HG02938 (cell line): Measurements from ENCODE around the gene NEGR1.
A peak's percentile ranks its signal among the peaks of the same experiment; 100 is the strongest.

ENCODE experiments used
- ATAC-seq: cut with Tn5 transposase; IDR thresholded peaks from one replicate; pipeline ENCODE4 v1.9.1; 2021; ENCODE audit warnings: mild to moderate bottlenecking, moderate library complexity; ENCODE audit not compliant: unreplicated experiment

The NEGR1 gene

DNA sequence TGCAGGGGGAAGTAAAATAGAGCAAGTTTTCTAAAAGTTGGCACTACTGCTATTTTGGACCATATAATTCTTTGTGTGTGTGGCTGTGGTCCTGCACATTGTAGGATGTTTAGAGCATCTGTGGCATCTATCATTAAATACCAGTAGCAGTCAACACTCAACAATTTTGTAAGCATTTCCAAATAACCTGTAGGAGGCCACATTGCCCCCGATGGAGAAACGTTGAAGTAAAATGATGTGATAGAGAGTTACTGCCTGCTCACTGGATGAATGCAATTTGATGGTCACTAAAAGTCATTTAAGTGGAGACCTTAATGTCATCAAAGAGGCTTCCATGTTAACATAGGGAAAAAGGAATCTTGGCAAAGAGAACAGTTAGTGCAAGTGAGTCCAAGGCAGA is 560.8 kb downstream of the NEGR1 start:
- ATAC-seq, result no peak

DNA sequence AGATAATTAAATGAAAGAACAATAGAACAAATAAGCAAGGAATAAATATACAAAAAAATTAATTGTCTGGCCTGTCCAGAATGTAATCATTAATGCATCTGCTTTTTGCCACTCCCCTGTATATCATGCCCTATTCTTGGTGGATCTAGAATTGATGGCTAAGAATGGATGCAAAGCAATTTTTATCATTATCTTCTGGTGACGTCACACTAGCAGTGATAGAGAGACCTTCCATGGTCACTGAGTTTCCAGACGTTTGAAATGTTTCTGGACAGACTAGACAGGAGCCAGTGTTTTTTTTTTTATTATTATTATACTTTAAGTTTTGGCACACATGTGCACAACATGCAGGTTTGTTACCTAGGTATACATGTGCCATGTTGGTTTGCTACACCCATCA is 563.0 kb downstream of the NEGR1 start:
- ATAC-seq, result no peak

DNA sequence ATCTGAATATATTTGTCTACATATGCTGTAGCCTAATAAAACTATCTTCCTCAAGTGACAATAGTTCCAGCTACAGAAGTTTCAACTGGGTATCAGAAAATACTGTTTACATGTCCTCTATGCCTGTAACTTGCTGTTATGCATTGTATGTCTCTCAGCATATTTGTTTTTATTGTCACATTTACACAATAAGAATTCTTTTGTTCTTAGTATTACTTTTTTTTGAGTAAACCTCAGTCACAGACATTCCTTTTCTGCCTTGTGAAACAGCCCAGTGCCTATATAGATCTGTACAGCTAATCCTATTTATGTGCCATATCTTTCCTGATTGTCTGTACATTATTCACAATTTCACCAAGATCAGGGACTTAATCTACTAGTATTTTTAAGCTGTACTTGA is 565.2 kb downstream of the NEGR1 start:
- ATAC-seq, result no peak

DNA sequence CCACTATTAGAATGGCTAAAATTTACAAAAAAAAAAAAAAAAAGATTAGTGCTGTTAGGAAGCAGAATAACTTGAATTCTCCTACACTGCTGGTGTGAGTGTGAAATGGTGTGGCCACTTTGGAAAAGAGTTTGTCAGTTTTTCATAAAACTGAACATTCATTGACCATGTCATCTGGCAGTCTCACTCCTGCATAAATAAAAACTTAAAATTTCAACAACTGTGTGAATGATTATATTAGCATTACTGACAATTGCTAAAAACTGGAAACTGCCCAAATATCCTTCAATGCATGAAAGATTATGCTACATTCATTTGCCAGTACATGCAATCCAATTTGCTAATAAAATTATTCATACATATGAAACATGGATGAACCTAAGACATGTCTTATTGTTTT is 570.9 kb downstream of the NEGR1 start:
- no peak for ATAC-seq

DNA sequence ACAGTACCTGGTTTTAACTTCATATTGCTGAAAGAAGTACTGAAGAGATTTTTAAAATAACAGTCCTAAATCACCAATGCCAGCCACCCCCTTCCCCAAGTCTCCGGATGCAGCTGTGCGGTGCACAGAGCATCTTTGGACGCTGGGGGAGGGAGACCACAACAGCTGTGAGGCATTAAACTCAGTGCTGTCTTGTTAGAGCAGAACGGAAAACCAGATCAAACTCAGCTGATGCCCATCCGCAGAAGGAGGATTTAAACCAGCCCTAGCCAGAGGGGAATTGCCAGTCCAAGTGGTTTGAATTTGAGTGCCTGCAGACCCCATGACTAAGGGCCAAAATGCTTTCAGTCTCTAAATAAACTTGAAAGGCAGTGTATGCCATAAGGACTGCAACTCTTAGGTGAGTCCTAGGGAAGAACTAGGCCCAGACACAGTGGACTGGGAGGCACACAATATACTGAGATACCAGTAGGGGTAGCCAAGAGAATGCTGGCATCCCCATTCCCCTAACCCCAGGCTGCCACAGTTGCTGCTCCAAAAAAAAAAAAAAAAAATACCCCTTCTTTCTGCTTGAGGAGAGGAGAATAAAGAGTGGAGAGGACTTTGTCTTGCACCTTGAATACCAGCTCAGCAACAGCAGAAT is 576.2 kb downstream of the NEGR1 start:
- ATAC-seq, result peak; percentile 62

DNA sequence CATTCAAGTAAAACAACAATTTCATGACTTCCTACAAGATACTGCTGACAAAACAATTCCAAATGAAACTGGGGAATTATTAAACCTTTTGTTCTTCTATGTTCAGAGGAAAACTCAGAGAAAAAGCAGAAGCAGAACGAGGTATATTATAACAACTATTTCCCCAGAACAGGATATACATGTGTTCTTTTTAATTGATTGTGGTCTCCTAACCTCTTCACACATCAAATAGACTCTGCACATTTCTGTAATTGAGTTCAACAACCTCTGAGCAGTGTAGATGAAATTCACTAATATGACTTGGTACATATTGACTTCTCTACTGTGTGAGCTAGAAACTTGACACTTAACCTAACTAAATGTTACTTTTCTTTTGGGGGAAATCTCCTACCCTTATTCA is 584.2 kb downstream of the NEGR1 start:
- ATAC-seq, result no peak

DNA sequence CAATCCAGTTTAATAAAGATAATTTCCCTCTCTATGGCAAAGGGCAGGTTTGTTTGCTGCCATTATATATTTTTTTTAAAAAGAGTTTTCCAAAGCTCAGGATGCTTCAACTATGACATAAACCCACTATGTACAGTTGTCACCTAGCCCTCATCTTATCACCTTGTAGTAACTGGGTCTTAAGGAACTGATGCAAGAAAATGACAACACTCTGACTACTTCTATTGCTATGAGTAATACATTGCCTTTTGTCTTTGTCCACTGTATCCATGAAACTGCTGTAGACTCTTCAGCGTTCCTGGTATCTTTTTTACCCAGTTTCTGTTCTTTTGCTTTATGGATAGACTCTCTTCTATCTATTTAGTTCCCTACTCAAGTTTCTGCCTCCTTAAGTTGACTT is 586.5 kb downstream of the NEGR1 start:
- ATAC-seq, result no peak

DNA sequence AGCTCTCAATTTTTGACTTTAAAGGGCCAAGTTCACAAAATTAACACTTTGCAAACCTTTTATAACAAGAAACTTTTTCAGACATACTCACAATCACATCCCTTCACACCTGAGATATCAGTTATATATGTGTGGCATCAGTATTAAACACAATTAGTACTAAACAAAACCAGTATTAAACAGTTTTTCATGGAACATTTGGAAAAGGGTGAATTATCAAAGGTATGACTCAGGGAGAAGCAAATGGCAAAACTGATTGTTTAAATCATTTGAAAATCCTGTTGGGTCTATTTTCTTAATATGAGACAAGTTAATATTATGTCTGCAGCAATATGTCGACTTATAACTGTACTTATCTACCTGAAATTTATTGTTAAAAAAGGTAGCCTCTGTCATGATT is 587.3 kb downstream of the NEGR1 start:
- ATAC-seq, result no peak

DNA sequence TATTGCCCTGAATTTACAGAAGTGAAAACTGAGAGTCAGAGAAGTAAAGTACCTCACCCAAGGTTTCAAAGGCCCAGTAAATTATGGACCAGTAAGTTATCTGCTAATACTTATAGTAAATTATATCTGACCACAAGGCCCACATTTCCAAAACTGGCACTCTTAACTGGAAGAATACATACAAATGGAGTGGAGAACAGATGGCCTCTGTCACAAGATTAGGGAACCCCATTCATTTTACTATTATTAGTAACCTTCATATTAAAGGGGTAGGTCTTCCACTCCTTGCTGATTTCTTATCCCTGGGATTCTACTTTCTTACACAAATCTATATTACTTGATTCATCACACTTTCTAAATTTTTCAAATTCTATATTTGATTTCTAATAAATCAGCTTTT is 588.8 kb downstream of the NEGR1 start:
- no peak for ATAC-seq

DNA sequence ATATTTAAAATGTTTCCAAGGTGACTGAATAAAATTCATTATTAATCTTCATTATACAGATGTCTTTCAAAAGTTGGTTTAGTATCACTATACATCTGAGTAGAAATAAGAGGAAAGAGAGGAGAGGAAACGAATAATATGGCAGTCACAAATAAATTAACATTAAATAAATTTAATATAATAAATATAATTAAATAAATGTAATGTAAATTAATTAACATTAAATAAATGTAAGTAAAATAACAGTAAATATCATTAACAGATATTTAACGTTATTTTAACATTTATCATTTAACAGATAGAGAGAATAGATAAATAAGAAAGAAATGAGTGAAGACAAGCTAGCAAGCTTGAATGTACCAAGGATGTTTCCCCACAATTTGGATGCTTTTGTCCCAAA is 592.7 kb downstream of the NEGR1 start:
- ATAC-seq, result no peak

DNA sequence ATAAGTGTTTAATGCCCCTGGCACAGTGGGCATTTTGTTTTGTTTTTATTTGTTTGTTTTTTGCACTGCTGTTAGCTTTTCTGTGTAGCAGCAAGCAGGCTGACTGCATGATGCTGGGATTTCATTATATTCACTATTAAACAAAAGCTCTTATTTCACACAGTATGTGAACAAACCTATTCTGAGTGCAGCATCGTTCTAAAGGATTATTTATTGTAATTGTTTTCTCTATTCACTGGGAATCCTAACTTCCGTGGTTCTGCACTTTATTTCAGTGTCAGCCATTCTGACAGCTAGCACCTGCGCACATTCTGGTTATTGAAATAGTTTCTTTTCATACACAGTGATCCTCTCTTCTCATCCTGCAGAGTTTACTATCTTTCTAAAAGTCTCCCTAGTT is 595.0 kb downstream of the NEGR1 start:
- ATAC-seq, result no peak

DNA sequence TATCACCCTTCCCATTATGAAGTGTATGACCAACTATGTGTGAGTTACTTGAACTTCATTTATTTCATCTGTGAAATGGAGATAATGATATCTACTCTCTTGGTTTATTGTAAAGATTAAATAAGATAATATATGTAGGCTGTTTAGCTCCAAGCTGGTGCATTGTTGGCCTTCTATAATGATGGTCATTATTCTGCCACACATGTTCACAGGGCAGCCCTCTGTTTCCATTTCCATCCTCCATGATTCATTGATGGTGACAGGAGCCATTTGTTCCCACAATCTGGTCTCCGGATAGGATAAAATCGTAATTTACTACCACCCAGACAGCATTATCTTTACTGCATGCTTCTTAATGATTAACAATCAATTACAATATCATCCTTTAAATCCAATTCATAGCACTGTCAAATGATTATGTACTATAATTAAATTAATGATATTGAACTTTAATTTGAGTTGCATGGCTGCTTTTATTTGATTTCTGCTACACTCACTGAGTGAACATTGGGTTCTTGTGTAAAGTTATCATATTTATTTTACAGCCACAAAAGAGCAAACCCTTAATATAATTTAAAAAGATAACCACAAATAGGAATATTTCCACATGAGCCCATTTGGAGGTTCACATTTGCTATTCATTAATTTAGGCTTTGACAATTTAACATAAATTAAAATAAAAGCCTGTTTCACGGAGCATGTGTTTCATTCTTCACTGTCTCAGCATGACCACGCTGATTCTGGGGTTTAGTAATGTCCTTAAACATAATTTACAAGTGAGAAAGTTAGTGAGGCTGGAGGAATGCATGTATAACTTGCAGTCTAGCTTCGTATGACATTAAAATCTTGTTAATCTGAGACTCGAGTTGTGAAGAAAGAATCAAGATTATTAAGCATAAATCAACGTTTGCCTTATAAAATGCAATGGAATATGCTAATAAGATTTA is 605.1 kb downstream of the NEGR1 start:
- ATAC-seq, result no peak

DNA sequence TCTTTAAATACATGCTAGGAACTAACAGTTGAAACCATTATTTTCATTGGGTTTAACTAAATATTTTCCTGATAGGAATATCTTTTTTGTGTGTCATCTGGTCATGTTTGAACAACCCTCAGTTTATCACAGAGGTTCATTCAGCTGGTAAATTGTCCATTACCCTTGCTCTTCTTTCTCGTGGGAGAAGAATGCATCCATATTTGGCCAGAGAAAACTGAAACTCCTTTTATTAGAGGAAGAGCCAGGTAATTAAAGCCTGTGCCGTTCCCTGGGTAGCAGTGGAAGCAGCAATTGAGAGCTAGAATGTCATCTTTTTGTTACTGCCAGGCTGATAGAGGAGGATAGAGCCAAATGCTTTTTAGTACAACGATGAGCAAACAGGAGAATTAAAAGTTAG is 614.3 kb downstream of the NEGR1 start:
- no peak for ATAC-seq

DNA sequence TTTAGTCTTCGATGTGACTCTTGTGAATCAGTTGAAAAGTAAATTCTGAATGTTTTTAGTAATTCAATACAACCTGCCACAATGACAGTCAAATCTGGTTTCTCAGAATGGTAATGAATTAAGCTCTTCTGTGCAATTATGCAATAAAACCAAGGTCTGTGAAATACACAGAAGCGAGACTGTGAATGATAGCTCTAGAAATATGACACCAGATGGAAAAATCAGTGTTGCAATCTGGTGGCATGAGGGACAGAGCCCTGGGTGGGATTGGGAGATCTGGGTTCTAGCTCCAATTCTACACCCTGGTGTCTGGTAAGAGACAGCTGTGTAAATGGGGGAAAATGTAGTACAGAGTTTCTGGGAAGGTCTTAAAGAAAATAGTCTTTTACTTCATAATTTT is 615.1 kb downstream of the NEGR1 start:
- ATAC-seq, result no peak

DNA sequence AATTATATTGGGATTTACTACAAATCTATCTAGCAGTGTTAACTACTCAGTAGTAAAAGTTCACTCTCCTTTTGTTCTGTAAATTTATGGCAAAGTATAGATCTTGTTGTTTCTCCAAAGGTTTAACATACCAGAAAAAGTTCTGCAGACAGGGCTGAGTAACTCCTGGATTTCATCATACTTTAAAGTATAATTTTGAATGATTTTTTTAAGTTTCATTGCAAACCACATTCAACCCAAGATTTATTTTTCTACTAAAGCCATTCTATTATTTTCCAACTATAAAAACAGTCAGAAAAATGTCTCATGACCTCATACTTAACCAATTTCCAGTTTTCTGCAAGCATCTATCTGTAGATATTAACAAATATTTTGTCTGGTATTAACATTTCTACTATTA is 615.7 kb downstream of the NEGR1 start:
- ATAC-seq, result no peak

DNA sequence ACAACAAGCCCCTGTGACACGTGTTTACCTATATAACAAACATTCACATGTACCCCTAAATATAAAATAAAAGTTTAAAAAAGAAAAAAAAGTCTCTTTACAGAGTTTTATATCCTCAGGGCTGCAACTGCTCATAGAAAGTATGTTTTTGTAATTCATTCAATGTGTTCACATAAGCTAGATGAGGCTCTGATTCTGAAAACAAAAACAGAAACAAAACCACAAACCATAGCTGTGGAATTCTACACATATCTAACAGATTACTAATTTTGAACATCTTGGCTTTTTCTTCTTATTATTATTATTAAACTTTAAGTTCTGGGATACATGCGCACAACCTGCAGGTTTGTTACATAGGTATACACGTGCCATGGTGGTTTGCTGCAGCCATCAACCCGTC is 621.9 kb downstream of the NEGR1 start:
- no peak for ATAC-seq

DNA sequence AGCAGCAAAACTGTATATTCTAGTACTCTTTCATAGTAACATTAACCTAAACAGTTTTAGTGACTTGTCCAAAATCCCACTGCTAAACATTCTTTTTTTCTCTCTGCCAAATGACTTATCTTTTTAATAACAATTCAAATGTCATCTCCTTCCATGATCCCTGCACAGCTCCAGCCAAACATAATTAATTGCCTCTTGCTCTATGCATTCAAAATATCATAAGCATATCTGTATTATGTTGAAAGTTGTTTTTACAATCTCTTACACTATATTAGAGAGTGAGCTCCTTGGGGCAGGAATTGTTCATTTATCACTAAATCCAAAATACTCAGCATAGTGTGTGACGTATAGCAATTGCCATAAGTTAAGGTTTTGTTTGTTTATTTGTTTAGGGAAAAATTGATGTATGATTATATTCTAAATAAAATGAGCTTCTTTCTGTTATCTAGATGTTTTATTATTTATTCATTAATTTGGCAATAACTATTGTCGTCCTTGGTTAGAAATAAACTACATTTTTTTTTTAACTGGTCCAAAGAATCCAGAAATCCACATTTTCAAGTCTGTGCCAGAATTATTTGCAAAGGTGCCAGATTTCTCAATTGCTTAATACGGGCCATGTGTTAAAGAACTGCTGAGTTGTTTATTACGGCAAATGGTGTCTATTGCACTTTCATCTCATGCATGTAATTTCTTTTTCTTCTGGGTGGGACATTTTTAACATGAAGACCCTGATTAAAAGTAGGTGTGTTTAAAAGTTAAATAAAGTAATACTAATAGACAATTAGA is 624.3 kb downstream of the NEGR1 start:
- no peak for ATAC-seq

DNA sequence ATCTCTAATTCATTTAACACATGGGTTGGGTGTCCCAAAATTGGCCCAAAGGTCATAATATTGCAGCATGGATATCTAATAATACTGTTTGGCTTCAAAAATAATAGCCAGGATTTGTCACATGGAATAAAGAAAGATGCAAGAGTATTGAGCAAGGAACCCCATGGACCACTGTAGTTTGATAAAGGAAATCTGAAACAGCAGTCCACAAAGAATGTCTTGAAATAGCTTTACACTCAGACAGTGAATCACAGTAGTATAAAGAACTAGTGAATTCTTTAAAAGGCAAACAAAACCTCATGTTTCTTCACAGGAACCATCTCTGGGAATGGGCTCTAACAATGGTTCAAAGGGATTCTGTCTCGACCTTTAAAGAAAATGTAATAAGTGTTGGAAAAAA is 625.4 kb downstream of the NEGR1 start:
- no peak for ATAC-seq

DNA sequence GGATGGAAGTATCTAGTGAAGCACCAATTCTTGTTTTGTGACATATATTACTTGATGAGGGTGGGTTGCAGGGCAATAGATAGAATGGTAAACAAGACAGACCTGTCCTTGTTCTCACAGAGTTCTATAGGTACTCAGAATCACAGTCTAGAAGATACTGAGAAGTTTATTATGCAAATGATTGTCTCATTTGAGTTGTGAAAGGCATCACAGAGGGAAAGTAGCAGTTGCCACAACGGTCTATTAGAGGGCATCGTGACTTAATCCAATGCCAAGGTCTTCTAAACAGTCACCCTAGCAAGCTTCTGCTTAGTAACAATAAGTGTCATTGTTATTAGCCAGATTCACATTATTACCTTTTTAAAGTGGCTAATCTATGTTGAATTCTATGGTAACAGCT is 626.7 kb downstream of the NEGR1 start:
- no peak for ATAC-seq

DNA sequence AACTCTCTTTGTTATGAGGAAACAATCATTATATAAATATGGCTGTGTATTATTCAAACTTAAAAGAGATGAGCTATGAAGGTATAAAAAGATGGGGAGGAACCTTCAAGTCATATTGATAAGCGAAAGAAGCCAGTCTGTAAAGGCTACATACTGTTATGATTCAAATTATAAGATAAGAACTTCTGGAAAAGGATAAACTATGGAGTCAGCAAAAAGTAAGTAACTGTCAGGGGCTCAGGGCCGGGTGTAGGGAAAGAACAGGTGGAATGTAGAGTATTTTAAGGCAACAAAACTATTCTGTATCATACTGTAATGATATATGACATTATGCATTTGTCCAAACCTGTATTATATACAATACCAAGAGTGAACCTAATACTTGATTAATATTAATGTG is 628.4 kb downstream of the NEGR1 start:
- no peak for ATAC-seq

DNA sequence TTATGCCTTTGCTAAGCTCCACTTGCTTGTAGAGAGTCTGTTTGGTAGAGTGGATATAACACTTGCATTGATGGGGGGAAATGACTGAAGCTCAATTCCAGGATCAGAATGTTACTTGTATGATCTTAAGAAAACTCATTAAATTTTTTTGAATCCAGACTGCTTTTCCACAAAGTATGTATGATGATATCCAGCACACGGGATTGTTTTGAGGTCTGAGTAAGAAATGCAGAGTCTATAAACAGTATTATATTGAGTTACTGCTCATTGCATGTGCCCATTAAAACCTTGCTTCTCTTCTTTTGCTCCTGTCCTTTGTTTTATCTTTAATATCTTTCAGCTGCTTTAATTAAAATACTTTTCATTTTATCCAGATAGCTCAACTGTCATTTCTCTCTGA is 631.1 kb downstream of the NEGR1 start:
- no peak for ATAC-seq

DNA sequence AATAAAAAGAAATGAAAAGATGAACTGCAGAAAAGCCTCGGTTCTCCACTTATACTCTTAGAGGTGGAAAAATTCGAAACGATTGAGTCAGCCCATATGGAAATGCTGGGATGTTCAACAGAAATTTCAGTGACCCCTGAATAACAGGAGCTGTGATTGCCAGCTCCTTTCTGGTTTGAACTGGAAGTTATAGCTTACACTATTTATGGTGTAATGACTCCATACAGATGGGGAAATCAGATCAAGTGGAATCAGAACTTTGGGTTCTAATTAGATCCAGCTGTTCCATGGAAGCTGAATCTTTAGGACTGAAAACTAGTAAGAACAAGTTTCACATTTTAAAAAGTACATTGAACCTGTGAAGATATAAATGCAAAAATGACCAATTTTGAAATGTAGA is 632.2 kb downstream of the NEGR1 start:
- ATAC-seq, result no peak
